Esophagus (tissue), 2 donors: ENCODE data around the gene TSPAN31. TPM values are rescaled to one million over a fixed set of nuclear protein-coding genes. Genes with fewer than 3 reads are reported as not detected.

ENCODE experiments used
- H3K27ac ChIP-seq, 2 donors: one replicate each; pipeline ENCODE4 v1.5.1; 2013; ENCODE audit warnings: low read depth in 2 of 2, mild to moderate bottlenecking in 2 of 2, inconsistent platforms in 1 of 2, low read length in 1 of 2, moderate library complexity in 1 of 2
- H3K27me3 ChIP-seq, 2 donors: one replicate each; pipeline ENCODE4 v1.6.1; 2013; ENCODE audit warnings: low read length in 2 of 2, control low read depth in 1 of 2, mild to moderate bottlenecking in 1 of 2; ENCODE audit not compliant: insufficient read depth in 2 of 2, control insufficient read depth in 1 of 2
- H3K36me3 ChIP-seq, 2 donors: one replicate each; pipeline ENCODE4 v1.6.1; 2013; ENCODE audit warnings: low read length in 1 of 2; ENCODE audit not compliant: control insufficient read depth in 2 of 2, insufficient read depth in 2 of 2
- H3K4me1 ChIP-seq, 2 donors: one replicate each; pipeline ENCODE4 v1.6.1; 2013; ENCODE audit warnings: low read length in 1 of 2; ENCODE audit not compliant: control insufficient read depth in 2 of 2, insufficient read depth in 2 of 2
- H3K4me3 ChIP-seq, 2 donors: one replicate each; pipeline ENCODE4 v1.5.1; 2013; ENCODE audit warnings: low read length in 2 of 2, mild to moderate bottlenecking in 2 of 2, low read depth in 1 of 2, moderate library complexity in 1 of 2
- H3K9me3 ChIP-seq, 2 donors: one replicate each; pipeline ENCODE4 v1.6.1; 2013; ENCODE audit warnings: mild to moderate bottlenecking in 2 of 2, low read depth in 1 of 2, low read length in 1 of 2, moderate library complexity in 1 of 2; ENCODE audit not compliant: control insufficient read depth in 2 of 2, insufficient read depth in 1 of 2
- WGBS, 2 donors: extraction: QIAGEN DNeasy Blood & Tissue Kit; methylation state at CpG; one replicate each; pipeline ENCODE4 v1.1.7; 2013; 5-methylcytosine and 5-hydroxymethylcytosine counted together
- polyA plus RNA-seq, 2 donors: library from polyadenylated mRNA; stranded (reverse); fragments of 200-250 nt; gene quantifications; one replicate each; pipeline ENCODE4 v1.2.3, GENCODE V29; 2013
- donor health status: healthy with polysubstance abuse.
- donor health status: Bipolar disorder and iron deficiency.

Gene TSPAN31
- polyA plus RNA-seq, 2 donors: 16.3 to 19.8 TPM

GRCh38 chr12:57750561-57751431 is 6.0 kb downstream of the TSPAN31 start:
- peak overlapping the region in 1 of 2 donors; percentile 88 for H3K27ac ChIP-seq
- H3K4me1 ChIP-seq: peaks cover 6 to 9% of the 10 kb centered on the region in 2 donors
- peaks cover 0 to 11% of the 10 kb centered on the region in 2 donors for H3K36me3 ChIP-seq
- 87% methylated on average over 15 of the region's 15 CpGs for WGBS, 2 donors
- no peaks in the 10 kb centered on the region for H3K27me3 ChIP-seq
- H3K4me3 ChIP-seq: peak overlapping the region; percentile 58 to 72
- H3K9me3 ChIP-seq: no peaks in the 10 kb centered on the region

DNA sequence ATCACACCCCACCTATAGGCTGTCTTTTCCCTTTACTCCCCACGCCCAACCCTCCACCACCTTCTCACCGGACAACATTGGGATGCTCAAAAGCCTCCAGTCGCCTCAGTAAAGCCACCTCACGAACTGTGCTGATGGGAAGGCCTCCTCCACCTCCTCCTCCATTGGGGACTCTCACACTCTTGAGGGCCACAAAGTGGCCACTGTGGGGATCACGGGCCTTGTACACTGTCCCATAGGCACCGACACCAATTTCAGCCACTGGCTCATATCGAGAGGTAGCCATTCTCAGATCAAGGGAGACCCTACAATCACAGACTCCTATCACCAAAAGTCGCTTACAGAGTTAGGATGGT is 6.6 kb downstream of the TSPAN31 start:
- peaks cover 6 to 8% of the 10 kb centered on the region in 2 donors for H3K4me1 ChIP-seq
- H3K27me3 ChIP-seq: no peaks in the 10 kb centered on the region
- whole genome bisulfite sequencing, 2 donors: 9 to 13% methylated on average over 8 of the region's 8 CpGs
- peaks cover 0 to 11% of the 10 kb centered on the region in 2 donors for H3K36me3 ChIP-seq
- peak overlapping the region; percentile 71 to 88 for H3K27ac ChIP-seq
- H3K4me3 ChIP-seq: peak overlapping the region; percentile 58 to 72
- H3K9me3 ChIP-seq: no peaks in the 10 kb centered on the region

DNA sequence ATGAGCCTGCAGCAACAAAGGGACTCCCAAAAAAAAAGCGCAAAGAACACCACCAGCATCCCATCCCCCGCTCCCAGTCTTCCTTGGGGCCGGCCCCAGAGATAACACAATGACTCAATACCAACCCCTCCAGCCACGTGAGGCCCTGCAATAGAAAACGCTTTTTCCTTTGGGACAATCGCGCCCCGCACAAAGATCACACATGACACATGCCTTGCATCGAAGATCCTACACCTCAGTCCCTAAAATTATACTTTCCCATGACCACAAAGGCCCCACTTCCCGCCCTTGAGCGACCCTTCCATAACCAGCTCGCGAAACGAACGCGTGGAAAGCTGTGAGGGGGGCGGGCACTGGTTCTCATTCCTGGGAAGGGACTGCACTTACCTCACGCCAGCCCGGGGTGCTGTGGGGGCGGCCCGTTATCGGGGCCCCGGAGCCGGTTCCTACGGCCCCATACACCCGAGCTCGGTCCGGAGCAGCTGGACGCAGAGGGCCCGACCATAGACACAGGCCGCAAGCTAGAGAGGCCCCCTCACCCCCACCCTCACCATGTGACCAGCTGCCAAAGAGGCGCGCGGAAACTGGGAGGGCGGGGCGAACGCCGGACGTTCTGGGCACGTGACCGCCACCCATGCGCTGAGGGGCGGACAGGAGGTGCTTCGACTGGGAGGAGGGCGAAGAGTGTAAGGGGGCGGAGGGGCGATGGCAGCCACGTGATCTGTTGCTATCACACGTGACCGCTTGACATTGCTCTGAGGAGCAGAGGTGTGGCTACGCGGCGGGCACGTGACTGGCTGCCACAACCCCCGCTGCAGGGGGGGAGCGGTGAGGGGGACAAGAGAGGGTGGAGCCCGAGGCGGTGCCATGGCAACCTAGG is 7.2 kb downstream of the TSPAN31 start, which contains the start of gene CDK4:
Gene CDK4, minus strand, starts transcription at position 523 of the 880 bp plus-strand sequence. CDS start 593 bp downstream, outside the sequence.
- 0 to 1% methylated on average over 58 of the region's 58 CpGs for WGBS, 2 donors
- no peaks in the 10 kb centered on the region for H3K27me3 ChIP-seq
- H3K4me3 ChIP-seq: peak within 1 kb of the TSS; percentile 58 to 72
- peaks cover 6 to 8% of the 10 kb centered on the region in 2 donors for H3K4me1 ChIP-seq
- H3K9me3 ChIP-seq: no peaks in the 10 kb centered on the region
- peak within 1 kb of the TSS; percentile 71 to 88 for H3K27ac ChIP-seq
- H3K36me3 ChIP-seq: peaks cover 0 to 11% of the 10 kb centered on the region in 2 donors

DNA sequence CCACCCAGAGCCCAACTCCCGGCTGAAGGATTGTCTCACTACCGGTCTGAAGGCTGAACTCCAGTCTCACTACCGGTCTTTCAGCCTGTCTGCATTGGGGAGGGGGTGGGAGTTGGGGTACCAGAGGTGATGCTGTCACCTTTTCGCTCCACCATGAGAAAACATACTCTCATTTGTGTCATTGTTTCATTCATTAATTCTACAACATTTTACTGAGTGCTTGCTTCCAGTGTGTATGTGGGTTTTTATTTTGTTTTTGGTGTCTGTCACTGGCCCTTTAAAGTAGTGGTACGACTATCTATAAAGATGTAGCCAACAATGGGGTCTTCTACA is 7.8 kb downstream of the TSPAN31 start:
- Histone ChIP-seq H3K4me3 (peak overlapping the region; percentile 58 to 72), H3K4me1 (peaks cover 6 to 8% of the 10 kb centered on the region in 2 donors), H3K9me3 (no peaks in the 10 kb centered on the region), H3K27ac (peak overlapping the region in 1 of 2 donors; percentile 65), H3K27me3 (no peaks in the 10 kb centered on the region), H3K36me3 (peaks cover 0 to 11% of the 10 kb centered on the region in 2 donors)
- 0% methylated on average over 5 of the region's 5 CpGs for WGBS, 2 donors

- H3K4me1 ChIP-seq: peaks cover 6 to 8% of the 10 kb centered on the region in 2 donors
- H3K27ac ChIP-seq: no peak overlapping the region
- no peaks in the 10 kb centered on the region for H3K9me3 ChIP-seq
- WGBS, 2 donors: 18 to 27% methylated on average over 1 of the region's 1 CpG
- H3K4me3 ChIP-seq: no peak overlapping the region
- peaks cover 0 to 13% of the 10 kb centered on the region in 2 donors for H3K36me3 ChIP-seq
- H3K27me3 ChIP-seq: no peaks in the 10 kb centered on the region
Measured at GRCh38 chr12:57753756-57754337, 9.0 kb downstream of the TSPAN31 start.

DNA sequence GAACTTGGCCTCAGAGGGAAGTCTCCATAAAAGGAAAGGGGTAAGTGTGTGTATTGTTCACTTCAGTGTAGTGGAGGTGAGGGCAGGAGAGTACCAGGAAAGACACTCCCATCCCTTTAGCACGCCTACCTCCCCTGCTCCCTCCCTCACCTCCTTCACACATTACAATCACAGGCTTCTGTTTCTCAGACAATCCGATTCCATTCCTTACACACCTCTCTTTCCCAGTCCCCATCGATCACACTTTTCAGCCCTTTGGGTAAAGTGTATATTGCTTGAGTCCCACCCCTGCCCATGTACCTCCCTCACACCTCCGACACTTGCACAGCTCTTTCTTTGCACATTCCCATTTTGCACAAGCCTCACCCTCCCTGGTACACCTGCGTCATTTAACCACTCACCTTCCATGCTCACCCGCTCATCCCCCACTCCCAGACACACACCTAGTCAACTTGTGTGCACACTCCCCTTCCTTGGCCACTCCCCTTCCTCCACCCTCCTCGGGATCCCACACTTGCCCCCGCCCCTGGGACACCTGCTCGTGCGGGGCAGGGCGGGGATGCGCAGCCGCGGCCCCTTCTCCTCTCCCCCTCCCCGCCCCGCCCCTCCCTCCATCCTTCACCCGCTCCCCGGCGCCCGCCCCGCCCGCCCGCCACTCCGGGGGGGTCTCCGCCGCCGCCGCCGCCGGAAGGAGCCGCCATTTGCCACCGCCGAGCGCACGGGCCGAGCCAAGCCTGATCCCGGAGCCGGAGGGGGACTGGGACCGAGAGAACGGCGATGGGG is 9.8 kb downstream of the TSPAN31 start, which contains the start of gene MARCHF9:
Gene MARCHF9, plus strand, starts transcription at position 693 of the 783 bp plus-strand sequence. CDS start 426 bp downstream, outside the sequence.
- H3K4me3 ChIP-seq: peak within 1 kb of the TSS; percentile 56 to 76
- no peaks in the 10 kb centered on the region for H3K9me3 ChIP-seq
- H3K27me3 ChIP-seq: no peaks in the 10 kb centered on the region
- peaks cover 0 to 14% of the 10 kb centered on the region in 2 donors for H3K36me3 ChIP-seq
- H3K27ac ChIP-seq: peak within 1 kb of the TSS; percentile 69
- peaks cover 6 to 8% of the 10 kb centered on the region in 2 donors for H3K4me1 ChIP-seq
- WGBS, 2 donors: 1% methylated on average over 29 to 41 of the region's 41 CpGs

DNA sequence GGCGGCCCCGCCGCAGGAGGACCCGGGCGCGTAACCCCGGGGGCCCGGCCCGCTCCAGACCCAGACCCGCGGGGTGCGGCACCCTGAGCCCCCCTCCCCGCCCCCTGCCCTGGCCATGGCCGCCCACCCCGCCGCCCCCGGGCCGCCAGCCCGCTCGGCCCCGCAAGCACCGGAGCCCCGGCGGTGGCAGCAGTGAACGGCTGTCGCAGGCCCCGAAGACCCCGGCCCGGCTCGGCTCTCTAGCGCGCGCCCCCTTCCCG is 10.3 kb downstream of the TSPAN31 start:
- Histone ChIP-seq H3K27ac (peak overlapping the region; percentile 69), H3K9me3 (no peaks in the 10 kb centered on the region), H3K27me3 (no peaks in the 10 kb centered on the region), H3K36me3 (peaks cover 0 to 14% of the 10 kb centered on the region in 2 donors), H3K4me3 (peak overlapping the region; percentile 56 to 76), H3K4me1 (peaks cover 6 to 8% of the 10 kb centered on the region in 2 donors)
- WGBS, 2 donors: 0% methylated on average over 15 to 34 of the region's 34 CpGs

- WGBS, 2 donors: 1% methylated on average over 56 to 76 of the region's 76 CpGs
- Histone ChIP-seq H3K4me1 (peaks cover 6 to 8% of the 10 kb centered on the region in 2 donors), H3K27ac (peak overlapping the region; percentile 16 to 69), H3K27me3 (no peaks in the 10 kb centered on the region), H3K36me3 (peaks cover 0 to 11% of the 10 kb centered on the region in 2 donors), H3K9me3 (no peaks in the 10 kb centered on the region), H3K4me3 (peak overlapping the region; percentile 56 to 76)
Measured at GRCh38 chr12:57755454-57756372, 10.9 kb downstream of the TSPAN31 start.
